ENCODE data around the gene OR5AC2.

Gene OR5AC2

DNA sequence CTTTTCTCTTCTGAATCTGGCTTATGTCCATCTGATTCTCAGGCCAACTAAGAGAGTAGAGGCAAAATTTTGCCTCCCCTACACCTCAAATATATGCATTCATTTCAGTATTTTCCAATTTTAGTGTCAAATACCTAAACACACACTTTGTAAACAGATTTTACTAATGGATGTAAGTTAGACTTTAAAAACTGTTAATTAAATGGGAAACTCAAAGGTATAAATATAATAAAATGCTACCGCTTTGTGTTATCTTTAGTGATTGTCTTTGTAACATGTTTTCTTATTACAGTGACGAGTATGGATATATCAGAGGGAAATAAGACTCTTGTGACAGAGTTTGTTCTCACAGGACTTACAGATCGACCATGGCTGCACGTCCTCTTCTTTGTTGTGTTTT lies at the start of gene OR5AC2:
OR5AC2 (plus strand) TSS at position 301 of the 400 bp plus-strand sequence; CDS start at position 301, 0 bp downstream.
- no peaks in the 10 kb centered on the region for H3K27me3 ChIP-seq (ENCODE audit: low read depth, low read length)
- H3K9me3 ChIP-seq (ENCODE audit: control insufficient read depth in 1 of 2, low read length in 2 of 2) = no peaks in the 10 kb centered on the region
- H3K4me3 ChIP-seq (ENCODE audit: low read depth in 1 of 2, low read length in 2 of 2) = no peak within 1 kb of the TSS
- H3K4me1 ChIP-seq (ENCODE audit: control insufficient read depth in 1 of 2, insufficient read depth in 2 of 2, low read length in 2 of 2) = no peaks in the 10 kb centered on the region
- no peaks in the 10 kb centered on the region for H3K36me3 ChIP-seq (ENCODE audit: control insufficient read depth in 1 of 2, insufficient read depth in 2 of 2, low read length in 2 of 2)
- no peak within 1 kb of the TSS for H3K27ac ChIP-seq (ENCODE audit: low read length)

DNA sequence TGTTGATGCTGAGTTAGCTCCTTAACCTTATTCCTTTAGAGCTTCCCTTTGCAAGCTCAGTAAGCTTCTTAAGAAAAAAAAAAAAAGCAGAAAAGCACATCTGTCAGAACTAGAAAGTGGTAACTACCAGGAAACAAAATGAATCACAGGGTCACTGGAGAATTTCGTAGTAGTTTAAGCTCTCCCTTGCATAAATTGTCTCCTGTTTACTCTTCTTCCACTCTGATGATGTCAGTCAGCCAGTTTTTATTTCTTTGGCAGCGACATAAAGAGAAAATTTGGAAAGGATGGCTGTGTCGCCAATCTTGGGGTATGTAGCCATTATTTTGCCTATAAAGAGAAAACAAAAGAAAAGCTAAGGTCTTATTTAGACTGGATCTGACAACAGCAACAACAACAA lies 48.7 kb upstream of the OR5AC2 start:
- Histone ChIP-seq H3K36me3 (ENCODE audit: control insufficient read depth in 1 of 2, insufficient read depth in 2 of 2, low read length in 2 of 2) (no peaks in the 10 kb centered on the region), H3K9me3 (ENCODE audit: control insufficient read depth in 1 of 2, low read length in 2 of 2) (peaks cover 0 to 3% of the 10 kb centered on the region in 2 donors), H3K4me1 (ENCODE audit: control insufficient read depth in 1 of 2, insufficient read depth in 2 of 2, low read length in 2 of 2) (no peaks in the 10 kb centered on the region), H3K4me3 (ENCODE audit: low read depth in 1 of 2, low read length in 2 of 2) (no peak overlapping the region), H3K27me3 (ENCODE audit: low read depth, low read length) (no peaks in the 10 kb centered on the region), H3K27ac (ENCODE audit: low read length) (no peak overlapping the region)

DNA sequence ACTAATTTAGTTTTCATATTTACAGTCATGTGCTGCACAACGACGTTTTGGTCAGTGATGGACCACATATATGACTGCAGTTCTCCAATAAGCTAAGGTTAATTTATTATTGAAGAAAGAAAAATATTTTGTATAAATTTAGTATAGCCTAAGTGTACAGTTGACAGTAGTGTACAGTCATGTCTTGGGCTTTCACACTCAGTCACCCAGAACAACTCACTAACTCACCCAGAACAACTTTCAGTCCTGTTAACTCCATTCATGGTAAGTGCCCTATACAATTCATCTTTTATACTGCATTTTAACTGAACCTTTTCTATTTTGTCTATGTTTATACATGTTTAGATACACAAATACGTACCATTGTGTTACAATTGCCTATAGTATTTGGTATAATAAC lies 48.1 kb upstream of the OR5AC2 start:
- Histone ChIP-seq H3K27ac (ENCODE audit: low read length) (no peak overlapping the region), H3K36me3 (ENCODE audit: control insufficient read depth in 1 of 2, insufficient read depth in 2 of 2, low read length in 2 of 2) (no peaks in the 10 kb centered on the region), H3K4me3 (ENCODE audit: low read depth in 1 of 2, low read length in 2 of 2) (no peak overlapping the region), H3K9me3 (ENCODE audit: control insufficient read depth in 1 of 2, low read length in 2 of 2) (peaks cover 0 to 3% of the 10 kb centered on the region in 2 donors), H3K4me1 (ENCODE audit: control insufficient read depth in 1 of 2, insufficient read depth in 2 of 2, low read length in 2 of 2) (no peaks in the 10 kb centered on the region), H3K27me3 (ENCODE audit: low read depth, low read length) (no peaks in the 10 kb centered on the region)

DNA sequence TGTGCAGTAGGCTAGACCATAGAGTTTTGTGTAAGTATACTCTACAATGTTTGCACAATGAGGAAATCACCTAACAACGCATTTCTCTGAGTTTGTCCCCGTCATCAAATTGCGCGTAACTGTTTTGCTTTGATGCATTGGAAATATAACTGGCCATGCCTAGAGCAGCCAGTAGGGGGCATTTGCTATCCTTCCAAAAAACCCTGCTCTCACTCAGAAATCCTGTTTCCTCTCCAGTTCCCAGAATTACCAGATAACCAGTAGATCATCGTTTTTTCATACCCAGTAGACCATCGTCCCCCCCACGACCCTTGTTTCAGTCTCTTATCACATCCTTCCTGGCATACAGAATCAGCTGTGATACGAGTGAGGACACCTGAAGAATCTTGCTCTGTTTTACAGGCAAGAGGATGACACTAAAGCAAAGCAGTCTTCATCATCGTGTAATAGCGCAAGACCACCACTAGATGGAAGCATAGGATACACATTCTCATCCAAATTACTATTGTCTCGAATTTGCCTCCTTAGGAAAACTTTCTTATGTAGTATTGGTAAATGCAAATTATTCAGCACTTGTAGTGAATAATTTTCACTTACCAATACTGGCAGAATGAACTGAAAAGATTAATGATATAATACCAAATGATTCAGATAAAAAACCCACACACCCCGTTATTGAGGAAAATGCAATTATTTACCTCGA lies 47.5 kb upstream of the OR5AC2 start:
- Histone ChIP-seq H3K4me3 (ENCODE audit: low read depth in 1 of 2, low read length in 2 of 2) (peak overlapping the region; percentile 49 to 78), H3K36me3 (ENCODE audit: control insufficient read depth in 1 of 2, insufficient read depth in 2 of 2, low read length in 2 of 2) (no peaks in the 10 kb centered on the region), H3K27ac (ENCODE audit: low read length) (no peak overlapping the region)

GRCh38 chr3:98041350-98041749 lies 45.6 kb upstream of the OR5AC2 start:
- Histone ChIP-seq H3K4me3 (ENCODE audit: low read depth in 1 of 2, low read length in 2 of 2) (no peak overlapping the region), H3K27me3 (ENCODE audit: low read depth, low read length) (no peaks in the 10 kb centered on the region), H3K27ac (ENCODE audit: low read length) (no peak overlapping the region), H3K9me3 (ENCODE audit: control insufficient read depth in 1 of 2, low read length in 2 of 2) (peaks cover 0 to 3% of the 10 kb centered on the region in 2 donors), H3K36me3 (ENCODE audit: control insufficient read depth in 1 of 2, insufficient read depth in 2 of 2, low read length in 2 of 2) (no peaks in the 10 kb centered on the region), H3K4me1 (ENCODE audit: control insufficient read depth in 1 of 2, insufficient read depth in 2 of 2, low read length in 2 of 2) (no peaks in the 10 kb centered on the region)

More for the DNA sequence above, 47.5 kb upstream of the OR5AC2 start:
- no peaks in the 10 kb centered on the region for H3K4me1 ChIP-seq (ENCODE audit: control insufficient read depth in 1 of 2, insufficient read depth in 2 of 2, low read length in 2 of 2)
- H3K27me3 ChIP-seq (ENCODE audit: low read depth, low read length) = no peaks in the 10 kb centered on the region
- H3K9me3 ChIP-seq (ENCODE audit: control insufficient read depth in 1 of 2, low read length in 2 of 2) = peaks cover 0 to 3% of the 10 kb centered on the region in 2 donors

- Histone ChIP-seq H3K36me3 (ENCODE audit: control insufficient read depth in 1 of 2, insufficient read depth in 2 of 2, low read length in 2 of 2) (no peaks in the 10 kb centered on the region), H3K4me1 (ENCODE audit: control insufficient read depth in 1 of 2, insufficient read depth in 2 of 2, low read length in 2 of 2) (no peaks in the 10 kb centered on the region), H3K27ac (ENCODE audit: low read length) (no peak overlapping the region), H3K27me3 (ENCODE audit: low read depth, low read length) (no peaks in the 10 kb centered on the region), H3K9me3 (ENCODE audit: control insufficient read depth in 1 of 2, low read length in 2 of 2) (no peaks in the 10 kb centered on the region), H3K4me3 (ENCODE audit: low read depth in 1 of 2, low read length in 2 of 2) (no peak overlapping the region)
Observed at GRCh38 chr3:98048586-98048985, 38.4 kb upstream of the OR5AC2 start.

- Histone ChIP-seq H3K9me3 (ENCODE audit: control insufficient read depth in 1 of 2, low read length in 2 of 2) (no peaks in the 10 kb centered on the region), H3K36me3 (ENCODE audit: control insufficient read depth in 1 of 2, insufficient read depth in 2 of 2, low read length in 2 of 2) (no peaks in the 10 kb centered on the region), H3K4me3 (ENCODE audit: low read depth in 1 of 2, low read length in 2 of 2) (no peak overlapping the region), H3K27me3 (ENCODE audit: low read depth, low read length) (no peaks in the 10 kb centered on the region), H3K27ac (ENCODE audit: low read length) (no peak overlapping the region), H3K4me1 (ENCODE audit: control insufficient read depth in 1 of 2, insufficient read depth in 2 of 2, low read length in 2 of 2) (no peaks in the 10 kb centered on the region)
Observed at GRCh38 chr3:98049271-98049670, 37.7 kb upstream of the OR5AC2 start.

DNA sequence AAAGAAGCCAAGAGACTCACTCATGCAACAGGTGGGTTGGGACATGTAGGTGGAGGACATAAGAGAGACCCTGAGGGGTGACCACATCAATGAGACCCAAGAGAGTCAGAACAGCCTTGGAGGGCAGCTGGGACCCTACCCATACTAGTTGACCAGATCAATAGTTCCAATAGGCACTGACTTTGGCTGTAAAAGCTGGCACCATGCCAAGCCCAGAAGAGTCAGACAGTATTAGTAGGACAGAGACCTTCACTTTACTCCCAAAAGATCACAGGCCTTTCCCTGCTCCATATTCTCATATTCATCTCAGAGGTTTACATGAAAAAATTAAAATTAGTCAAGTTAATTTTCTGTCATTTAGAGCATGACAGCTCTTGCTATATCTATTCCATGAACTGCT lies 30.9 kb upstream of the OR5AC2 start:
- Histone ChIP-seq H3K27me3 (ENCODE audit: low read depth, low read length) (no peaks in the 10 kb centered on the region), H3K27ac (ENCODE audit: low read length) (no peak overlapping the region), H3K4me1 (ENCODE audit: control insufficient read depth in 1 of 2, insufficient read depth in 2 of 2, low read length in 2 of 2) (no peaks in the 10 kb centered on the region), H3K36me3 (ENCODE audit: control insufficient read depth in 1 of 2, insufficient read depth in 2 of 2, low read length in 2 of 2) (no peaks in the 10 kb centered on the region), H3K9me3 (ENCODE audit: control insufficient read depth in 1 of 2, low read length in 2 of 2) (no peaks in the 10 kb centered on the region), H3K4me3 (ENCODE audit: low read depth in 1 of 2, low read length in 2 of 2) (no peak overlapping the region)

DNA sequence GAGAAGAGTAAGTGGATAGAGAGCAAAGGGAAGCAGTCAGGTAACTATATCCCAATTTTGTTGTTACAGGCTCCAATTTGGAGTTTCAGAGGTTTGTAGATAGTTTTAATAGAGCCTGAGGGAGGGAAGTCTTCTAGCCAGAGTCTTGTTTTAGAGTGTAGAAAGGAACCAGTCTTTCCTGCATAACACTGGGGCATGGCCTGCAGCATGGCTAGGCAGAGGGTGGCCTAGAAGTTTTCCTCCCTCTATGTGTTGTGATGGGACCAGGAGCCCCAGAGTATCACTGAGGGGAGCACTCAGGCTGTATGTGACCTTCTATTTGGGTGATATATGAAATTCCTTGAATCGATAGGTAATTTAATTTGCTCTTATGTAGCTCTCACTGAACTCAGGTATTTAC lies 29.3 kb upstream of the OR5AC2 start:
- Histone ChIP-seq H3K27ac (ENCODE audit: low read length) (no peak overlapping the region), H3K27me3 (ENCODE audit: low read depth, low read length) (no peaks in the 10 kb centered on the region), H3K36me3 (ENCODE audit: control insufficient read depth in 1 of 2, insufficient read depth in 2 of 2, low read length in 2 of 2) (no peaks in the 10 kb centered on the region), H3K4me3 (ENCODE audit: low read depth in 1 of 2, low read length in 2 of 2) (no peak overlapping the region), H3K9me3 (ENCODE audit: control insufficient read depth in 1 of 2, low read length in 2 of 2) (no peaks in the 10 kb centered on the region), H3K4me1 (ENCODE audit: control insufficient read depth in 1 of 2, insufficient read depth in 2 of 2, low read length in 2 of 2) (no peaks in the 10 kb centered on the region)

DNA sequence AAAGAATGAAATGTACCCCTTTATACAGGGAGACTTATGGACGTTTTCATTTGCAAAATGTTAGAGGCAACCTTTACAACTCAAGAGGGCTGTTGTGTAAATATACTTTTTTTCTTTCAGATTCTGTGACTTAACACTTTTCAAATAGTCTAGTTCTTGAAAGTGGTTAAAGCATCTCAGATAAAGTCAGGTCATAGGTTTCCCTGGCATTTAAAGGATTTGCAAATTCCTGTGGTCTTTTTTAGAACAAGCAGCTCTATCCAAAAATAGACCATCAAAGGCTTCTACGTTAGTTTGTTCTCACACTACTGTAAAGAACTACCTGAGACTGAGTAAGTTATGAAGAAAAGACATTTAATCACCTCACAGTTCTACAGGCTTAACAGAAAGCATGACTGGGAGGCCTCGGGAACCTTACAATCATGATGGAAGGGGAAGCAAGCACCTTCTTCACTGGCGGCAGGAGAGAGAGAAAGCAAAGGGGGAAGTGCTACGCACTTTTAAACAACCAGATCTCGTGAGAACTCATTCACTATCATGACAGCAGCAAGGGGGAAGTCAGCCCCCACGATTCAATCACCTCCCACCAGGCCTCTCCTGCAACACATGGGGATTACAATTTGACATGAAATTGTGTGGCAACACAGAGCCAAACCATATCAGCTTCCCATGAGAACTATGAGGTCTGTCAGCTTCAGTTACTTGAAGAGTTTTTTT lies 28.6 kb upstream of the OR5AC2 start:
- H3K9me3 ChIP-seq (ENCODE audit: control insufficient read depth in 1 of 2, low read length in 2 of 2) = no peaks in the 10 kb centered on the region
- no peak overlapping the region for H3K4me3 ChIP-seq (ENCODE audit: low read depth in 1 of 2, low read length in 2 of 2)
- H3K4me1 ChIP-seq (ENCODE audit: control insufficient read depth in 1 of 2, insufficient read depth in 2 of 2, low read length in 2 of 2) = no peaks in the 10 kb centered on the region
- no peaks in the 10 kb centered on the region for H3K36me3 ChIP-seq (ENCODE audit: control insufficient read depth in 1 of 2, insufficient read depth in 2 of 2, low read length in 2 of 2)
- H3K27me3 ChIP-seq (ENCODE audit: low read depth, low read length) = no peaks in the 10 kb centered on the region
- H3K27ac ChIP-seq (ENCODE audit: low read length) = no peak overlapping the region

GRCh38 chr3:98068824-98069223 lies 18.1 kb upstream of the OR5AC2 start:
- H3K27me3 ChIP-seq (ENCODE audit: low read depth, low read length) = no peaks in the 10 kb centered on the region
- no peak overlapping the region for H3K27ac ChIP-seq (ENCODE audit: low read length)
- H3K4me1 ChIP-seq (ENCODE audit: control insufficient read depth in 1 of 2, insufficient read depth in 2 of 2, low read length in 2 of 2) = no peaks in the 10 kb centered on the region
- H3K9me3 ChIP-seq (ENCODE audit: control insufficient read depth in 1 of 2, low read length in 2 of 2) = no peaks in the 10 kb centered on the region
- H3K36me3 ChIP-seq (ENCODE audit: control insufficient read depth in 1 of 2, insufficient read depth in 2 of 2, low read length in 2 of 2) = no peaks in the 10 kb centered on the region
- no peak overlapping the region for H3K4me3 ChIP-seq (ENCODE audit: low read depth in 1 of 2, low read length in 2 of 2)
